ENCODE measurements around the gene USP11. TPM values are rescaled to one million over a fixed set of nuclear protein-coding genes. Genes with fewer than 3 reads are reported as not detected.
A peak's percentile ranks its signal among the peaks of the same experiment; 100 is the strongest.

Gene USP11
- total RNA-seq, 1 donor from 2014 or later: 72.5 TPM

DNA sequence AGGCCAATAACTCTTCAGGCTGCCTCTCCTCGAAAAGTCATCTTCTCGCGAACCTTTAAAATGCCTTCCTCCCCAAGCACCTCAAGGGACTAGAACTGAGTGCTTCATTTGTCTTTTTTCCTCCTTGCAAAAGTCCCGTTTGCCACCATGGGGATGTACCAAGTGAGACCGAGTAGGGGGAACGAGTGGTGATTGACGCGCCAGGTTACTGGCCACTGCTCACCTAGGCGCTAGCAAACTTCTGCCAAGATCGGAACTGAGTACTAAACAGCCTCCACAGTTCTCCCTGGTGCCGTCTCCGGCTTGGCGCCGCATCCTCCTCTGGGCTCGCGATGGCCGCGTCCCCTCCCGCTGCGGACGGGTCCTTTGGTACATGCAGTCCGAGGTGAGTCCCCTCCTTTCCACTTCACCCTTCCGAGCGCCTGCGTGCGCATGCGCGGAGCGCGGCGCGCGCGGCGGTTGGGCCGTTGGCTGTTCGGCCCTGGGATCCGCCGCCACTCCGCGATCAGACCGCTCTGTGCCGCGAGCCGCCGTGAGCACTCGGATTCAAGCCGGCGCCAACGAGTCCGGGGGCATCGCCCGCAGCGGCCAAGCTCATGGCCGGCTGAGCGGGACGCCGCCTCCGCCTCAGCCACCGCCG, 14.4 kb upstream of the USP11 start, which contains the start of gene CDK16:
Gene CDK16 (plus strand): TSS at position 402 of the 640 bp plus-strand sequence. CDS start 4,877 bp downstream, outside the sequence.
- H3K4me1 Mint-ChIP-seq (ENCODE audit: unreplicated experiment): peaks cover 32% of the 10 kb centered on the region
- peak within 1 kb of the TSS; percentile 96 for H3K4me3 Mint-ChIP-seq (ENCODE audit: unreplicated experiment)
- TF ChIP-seq, protein P1, sequence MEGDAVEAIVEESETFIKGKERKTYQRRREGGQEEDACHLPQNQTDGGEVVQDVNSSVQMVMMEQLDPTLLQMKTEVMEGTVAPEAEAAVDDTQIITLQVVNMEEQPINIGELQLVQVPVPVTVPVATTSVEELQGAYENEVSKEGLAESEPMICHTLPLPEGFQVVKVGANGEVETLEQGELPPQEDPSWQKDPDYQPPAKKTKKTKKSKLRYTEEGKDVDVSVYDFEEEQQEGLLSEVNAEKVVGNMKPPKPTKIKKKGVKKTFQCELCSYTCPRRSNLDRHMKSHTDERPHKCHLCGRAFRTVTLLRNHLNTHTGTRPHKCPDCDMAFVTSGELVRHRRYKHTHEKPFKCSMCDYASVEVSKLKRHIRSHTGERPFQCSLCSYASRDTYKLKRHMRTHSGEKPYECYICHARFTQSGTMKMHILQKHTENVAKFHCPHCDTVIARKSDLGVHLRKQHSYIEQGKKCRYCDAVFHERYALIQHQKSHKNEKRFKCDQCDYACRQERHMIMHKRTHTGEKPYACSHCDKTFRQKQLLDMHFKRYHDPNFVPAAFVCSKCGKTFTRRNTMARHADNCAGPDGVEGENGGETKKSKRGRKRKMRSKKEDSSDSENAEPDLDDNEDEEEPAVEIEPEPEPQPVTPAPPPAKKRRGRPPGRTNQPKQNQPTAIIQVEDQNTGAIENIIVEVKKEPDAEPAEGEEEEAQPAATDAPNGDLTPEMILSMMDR (IDR thresholded peaks at IDR 0.05; ENCODE audit: unreplicated experiment): no peak
- peaks cover 22% of the 10 kb centered on the region for H3K36me3 Mint-ChIP-seq (ENCODE audit: low read depth, unreplicated experiment)
- H3K27me3 Mint-ChIP-seq (ENCODE audit: unreplicated experiment): peaks cover 19% of the 10 kb centered on the region
- peak; percentile 63 for DNase-seq (ENCODE audit: low spot score)
- no peaks in the 10 kb centered on the region for H3K9me3 Mint-ChIP-seq (ENCODE audit: unreplicated experiment)
- H3K27ac Mint-ChIP-seq (ENCODE audit: unreplicated experiment): peak within 1 kb of the TSS; percentile 95

GRCh38 chrX:47218920-47219815, 13.6 kb upstream of the USP11 start:
- H3K27ac Mint-ChIP-seq (ENCODE audit: unreplicated experiment): peak overlapping the region; percentile 83
- H3K36me3 Mint-ChIP-seq (ENCODE audit: low read depth, unreplicated experiment): peaks cover 17% of the 10 kb centered on the region
- peaks cover 17% of the 10 kb centered on the region for H3K27me3 Mint-ChIP-seq (ENCODE audit: unreplicated experiment)
- H3K4me3 Mint-ChIP-seq (ENCODE audit: unreplicated experiment): peak overlapping the region; percentile 96
- peaks cover 29% of the 10 kb centered on the region for H3K4me1 Mint-ChIP-seq (ENCODE audit: unreplicated experiment)
- peak; percentile 31 for DNase-seq (ENCODE audit: low spot score)
- TF ChIP-seq, protein P1 (IDR thresholded peaks at IDR 0.05; ENCODE audit: unreplicated experiment): no peak
- no peaks in the 10 kb centered on the region for H3K9me3 Mint-ChIP-seq (ENCODE audit: unreplicated experiment)

- Mint-ChIP-seq H3K4me1 (ENCODE audit: unreplicated experiment) (peaks cover 25% of the 10 kb centered on the region), H3K36me3 (ENCODE audit: low read depth, unreplicated experiment) (peaks cover 14% of the 10 kb centered on the region), H3K27ac (ENCODE audit: unreplicated experiment) (no peak overlapping the region), H3K4me3 (ENCODE audit: unreplicated experiment) (no peak overlapping the region), H3K9me3 (ENCODE audit: unreplicated experiment) (no peaks in the 10 kb centered on the region), H3K27me3 (ENCODE audit: unreplicated experiment) (peaks cover 8% of the 10 kb centered on the region)
- TF ChIP-seq, protein P1 (IDR thresholded peaks at IDR 0.05; ENCODE audit: unreplicated experiment): no peak
- no peak for DNase-seq (ENCODE audit: low spot score)
Measured at GRCh38 chrX:47221756-47222155, 11.1 kb upstream of the USP11 start.

DNA sequence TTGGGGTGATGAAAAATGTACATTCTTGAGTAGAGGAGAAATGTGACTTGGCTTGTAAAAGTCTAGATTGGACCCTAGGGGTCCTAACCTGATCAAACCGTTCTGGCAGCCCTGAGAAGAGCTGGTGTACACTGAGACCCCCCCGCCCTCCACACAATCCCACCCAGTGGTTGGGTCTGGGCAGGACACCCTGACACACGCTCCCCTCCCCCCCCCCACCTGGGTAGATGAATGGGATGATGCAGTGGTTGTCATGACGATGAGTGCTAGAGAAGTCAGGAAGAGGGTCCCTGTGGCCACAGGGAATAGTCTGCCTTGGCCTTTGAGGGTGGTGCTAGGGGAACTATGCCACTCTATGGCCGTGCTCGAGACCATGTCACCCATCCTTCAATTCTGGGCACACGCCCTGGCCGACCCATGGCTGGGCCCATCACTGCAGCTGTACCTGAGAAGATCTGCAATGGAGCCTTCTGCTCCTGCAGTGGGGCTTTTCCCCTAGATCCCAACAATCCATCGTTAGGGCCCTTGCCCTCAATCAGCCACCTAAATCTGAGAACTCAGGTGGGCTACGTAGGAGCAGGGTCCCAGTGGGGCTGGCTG, 10.0 kb upstream of the USP11 start:
- H3K4me3 Mint-ChIP-seq (ENCODE audit: unreplicated experiment): no peak overlapping the region
- H3K4me1 Mint-ChIP-seq (ENCODE audit: unreplicated experiment): peaks cover 18% of the 10 kb centered on the region
- no peak for DNase-seq (ENCODE audit: low spot score)
- H3K27me3 Mint-ChIP-seq (ENCODE audit: unreplicated experiment): peaks cover 4% of the 10 kb centered on the region
- no peaks in the 10 kb centered on the region for H3K9me3 Mint-ChIP-seq (ENCODE audit: unreplicated experiment)
- no peak overlapping the region for H3K27ac Mint-ChIP-seq (ENCODE audit: unreplicated experiment)
- TF ChIP-seq, protein P1 (IDR thresholded peaks at IDR 0.05; ENCODE audit: unreplicated experiment): no peak
- peaks cover 12% of the 10 kb centered on the region for H3K36me3 Mint-ChIP-seq (ENCODE audit: low read depth, unreplicated experiment)
